DND-41 (cell line): ENCODE data around the gene FNDC11.

Experiments
- ATAC-seq: fragments of 200-7000 bp; cut with Tn5 transposase; 3 replicates; pipeline ENCODE4 v1.9.1; 2021; ENCODE audit warnings: low read depth; ENCODE audit not compliant: insufficient read depth
- DNase-seq: peaks from one replicate; pipeline ENCODE4 v3.0.0-alpha.2; 2020
- H2AFZ ChIP-seq: 2 replicates; pipeline ENCODE4 v1.6.0; 2012; ENCODE audit warnings: low read depth, low read length
- H3K27ac ChIP-seq: 2 replicates; pipeline ENCODE4 v1.5.1; 2012; ENCODE audit warnings: low read length, inconsistent platforms
- H3K27me3 ChIP-seq: fragments of 200-600 bp; sonication (generic); 2 replicates; pipeline ENCODE4 v1.6.0; 2012; ENCODE audit warnings: low read length, mild to moderate bottlenecking, inconsistent platforms; ENCODE audit not compliant: insufficient read depth, poor library complexity
- H3K36me3 ChIP-seq: 2 replicates; pipeline ENCODE4 v1.5.1; 2012; ENCODE audit warnings: low read length, inconsistent platforms; ENCODE audit not compliant: insufficient read depth
- H3K4me1 ChIP-seq: 2 replicates; pipeline ENCODE4 v1.5.1; 2012; ENCODE audit warnings: mild to moderate bottlenecking, low read length; ENCODE audit not compliant: insufficient read depth
- H3K4me2 ChIP-seq: 2 replicates; pipeline ENCODE4 v1.6.0; 2012; ENCODE audit warnings: mild to moderate bottlenecking, moderate library complexity, low read length, inconsistent platforms; ENCODE audit not compliant: insufficient read depth
- H3K4me3 ChIP-seq, 2 experiments: fragments of 200-600 bp in 1 of 2; shearing (Covaris generic) in 1 of 2; 2 replicates each; pipeline ENCODE4 v1.5.1; 2012 to 2016; ENCODE audit warnings: inconsistent platforms in 2 of 2, low read length in 2 of 2, mild to moderate bottlenecking in 2 of 2, low read depth in 1 of 2, moderate library complexity in 1 of 2
- H3K79me2 ChIP-seq: 2 replicates; pipeline ENCODE4 v1.6.0; 2012; ENCODE audit warnings: low read length, inconsistent platforms; ENCODE audit not compliant: insufficient read depth
- H3K9ac ChIP-seq: 2 replicates; pipeline ENCODE4 v1.6.0; 2012; ENCODE audit warnings: low read depth, mild to moderate bottlenecking, inconsistent platforms, low read length, moderate library complexity
- H3K9me3 ChIP-seq: 2 replicates; pipeline ENCODE4 v1.5.1; 2012; ENCODE audit warnings: low read length, moderate library complexity, mild to moderate bottlenecking, inconsistent platforms; ENCODE audit not compliant: insufficient read depth, severe bottlenecking
- H4K20me1 ChIP-seq: 2 replicates; pipeline ENCODE4 v1.6.0; 2012; ENCODE audit warnings: low read length; ENCODE audit not compliant: insufficient read depth
- CTCF ChIP-seq: IDR thresholded peaks from 2 replicates; pipeline ENCODE4 v1.5.1; 2012; ENCODE audit warnings: borderline replicate concordance, low read length, moderate library complexity, mild to moderate bottlenecking; ENCODE audit not compliant: poor library complexity, severe bottlenecking; ENCODE audit errors: extremely low read depth
- EZH2 ChIP-seq: IDR thresholded peaks from 3 replicates; pipeline ENCODE4 v1.6.1; 2012; ENCODE audit warnings: borderline replicate concordance, low read depth, mild to moderate bottlenecking, moderate library complexity, low read length, inconsistent platforms; ENCODE audit not compliant: severe bottlenecking

The FNDC11 gene

GRCh38 chr20:63522981-63523611, 30.9 kb upstream of the FNDC11 start:
- H3K4me3 ChIP-seq: no peak overlapping the region
- H3K9me3 ChIP-seq: peaks cover 5% of the 10 kb centered on the region
- no peak overlapping the region for H3K4me2 ChIP-seq
- TF ChIP-seq EZH2 (no peak), CTCF (no peak)
- ATAC-seq (no peak), DNase-seq (no peak)
- H3K4me1 ChIP-seq: peaks cover 27% of the 10 kb centered on the region
- H2AFZ ChIP-seq: no peak overlapping the region
- H4K20me1 ChIP-seq: peaks cover 22% of the 10 kb centered on the region
- H3K27ac ChIP-seq: no peak overlapping the region
- H3K79me2 ChIP-seq: peaks cover 11% of the 10 kb centered on the region
- H3K9ac ChIP-seq: no peak overlapping the region
- H3K36me3 ChIP-seq: peaks cover 25% of the 10 kb centered on the region
- H3K27me3 ChIP-seq: peaks cover 5% of the 10 kb centered on the region

- Histone ChIP-seq H3K9ac (no peak overlapping the region), H3K4me2 (no peak overlapping the region), H3K9me3 (peaks cover 5% of the 10 kb centered on the region), H3K27ac (no peak overlapping the region), H2AFZ (no peak overlapping the region), H3K27me3 (peaks cover under 1% of the 10 kb centered on the region), H4K20me1 (peaks cover 35% of the 10 kb centered on the region), H3K36me3 (peaks cover 25% of the 10 kb centered on the region), H3K4me1 (peaks cover 18% of the 10 kb centered on the region), H3K4me3 (no peak overlapping the region), H3K79me2 (peaks cover 11% of the 10 kb centered on the region)
- DNase-seq (no peak), ATAC-seq (no peak)
- TF ChIP-seq CTCF: no peak
Observed at GRCh38 chr20:63525185-63525584, 28.8 kb upstream of the FNDC11 start.

GRCh38 chr20:63525971-63526370, 28.0 kb upstream of the FNDC11 start:
- Histone ChIP-seq H3K9me3 (peaks cover 5% of the 10 kb centered on the region), H3K36me3 (peaks cover 25% of the 10 kb centered on the region), H3K79me2 (peaks cover 8% of the 10 kb centered on the region), H3K4me1 (peaks cover 15% of the 10 kb centered on the region), H3K27ac (no peak overlapping the region), H3K4me3 (no peak overlapping the region), H4K20me1 (peaks cover 35% of the 10 kb centered on the region), H3K4me2 (no peak overlapping the region), H2AFZ (no peak overlapping the region), H3K9ac (no peak overlapping the region), H3K27me3 (no peaks in the 10 kb centered on the region)
- TF ChIP-seq CTCF (no peak), EZH2 (no peak)
- ATAC-seq (no peak), DNase-seq (no peak)
